ENCODE measurements around the gene EPHB3. TPM values are rescaled to one million over a fixed set of nuclear protein-coding genes. Genes with fewer than 3 reads are reported as not detected.
"Not testable (repeated sequence)": the region's sequence is repeated elsewhere in the genome, so short reads cannot be mapped to it uniquely, and the experiment has no call there.

EPHB3 gene
- total RNA-seq, 1 donor from 2014 or later: 7.8 TPM

- TF ChIP-seq CTCF (IDR thresholded peaks at IDR 0.05): no peak
- Histone ChIP-seq H3K27me3 (no peaks in the 10 kb centered on the region), H3K4me1 (peaks cover 9% of the 10 kb centered on the region), H3K36me3 (no peaks in the 10 kb centered on the region), H3K9me3 (no peaks in the 10 kb centered on the region), H3K27ac (no peak overlapping the region), H3K4me3 (no peak overlapping the region)
- ATAC-seq: no peak
- DNase-seq: no peak
- intact Hi-C loops (cut with DNase I): no loop called here
Observed at GRCh38 chr3:184615396-184615795, 53.8 kb downstream of the EPHB3 start.

GRCh38 chr3:184616436-184616835, 54.9 kb downstream of the EPHB3 start:
- no peak for TF ChIP-seq CTCF (IDR thresholded peaks at IDR 0.05)
- ATAC-seq: no peak

GRCh38 chr3:184617306-184617705, 55.7 kb downstream of the EPHB3 start:
- H3K9me3 ChIP-seq; intact Hi-C loops (cut with DNase I); DNase-seq; H3K27me3 ChIP-seq; ATAC-seq; H3K4me1 ChIP-seq; H3K36me3 ChIP-seq; H3K27ac ChIP-seq; H3K4me3 ChIP-seq: not testable (repeated sequence)

More at GRCh38 chr3:184616436-184616835, 54.9 kb downstream of the EPHB3 start:
- Histone ChIP-seq H3K27ac (no peak overlapping the region), H3K4me1 (peaks cover 9% of the 10 kb centered on the region), H3K4me3 (no peak overlapping the region), H3K27me3 (no peaks in the 10 kb centered on the region), H3K9me3 (no peaks in the 10 kb centered on the region), H3K36me3 (no peaks in the 10 kb centered on the region)
- intact Hi-C loops (cut with DNase I): no loop called here
- no peak for DNase-seq

GRCh38 chr3:184618811-184619210, 57.2 kb downstream of the EPHB3 start:
- Histone ChIP-seq H3K27me3 (no peaks in the 10 kb centered on the region), H3K36me3 (no peaks in the 10 kb centered on the region), H3K4me1 (peaks cover 9% of the 10 kb centered on the region), H3K27ac (no peak overlapping the region), H3K4me3 (no peak overlapping the region), H3K9me3 (no peaks in the 10 kb centered on the region)
- ATAC-seq (peak; percentile 34), DNase-seq (no peak)
- intact Hi-C loops (cut with DNase I): no loop called here
- no peak for TF ChIP-seq CTCF (IDR thresholded peaks at IDR 0.05)

- Histone ChIP-seq H3K9me3 (no peaks in the 10 kb centered on the region), H3K27me3 (no peaks in the 10 kb centered on the region), H3K4me1 (peaks cover 9% of the 10 kb centered on the region), H3K27ac (no peak overlapping the region), H3K36me3 (no peaks in the 10 kb centered on the region), H3K4me3 (no peak overlapping the region)
- ATAC-seq (peak; percentile 54), DNase-seq (peak; percentile 18)
- no peak for TF ChIP-seq CTCF (IDR thresholded peaks at IDR 0.05)
- intact Hi-C loops (cut with DNase I): no loop called here
Observed at GRCh38 chr3:184619369-184619768, 57.8 kb downstream of the EPHB3 start.

- DNase-seq (peak; percentile 8), ATAC-seq (no peak)
- peaks cover 9% of the 10 kb centered on the region for H3K4me1 ChIP-seq
- intact Hi-C loops (cut with DNase I): no loop called here
- no peak overlapping the region for H3K27ac ChIP-seq
- no peaks in the 10 kb centered on the region for H3K27me3 ChIP-seq
- H3K4me3 ChIP-seq: no peak overlapping the region
- H3K9me3 ChIP-seq: no peaks in the 10 kb centered on the region
- H3K36me3 ChIP-seq: no peaks in the 10 kb centered on the region
- no peak for TF ChIP-seq CTCF (IDR thresholded peaks at IDR 0.05)
Observed at GRCh38 chr3:184619787-184620430, 58.3 kb downstream of the EPHB3 start.
